Stimulated activated CD8-positive, alpha-beta memory T cell treated with anti-CD3 and anti-CD28 coated beads, Interleukin-4, amount 100 ng/mL, for 24 hours (primary cell): ENCODE measurements around the gene ZNF98.

Experiments
- DNase-seq: peaks from one replicate; pipeline ENCODE4 v3.0.0-alpha.2; 2020; ENCODE audit warnings: low read depth

The ZNF98 gene

DNA sequence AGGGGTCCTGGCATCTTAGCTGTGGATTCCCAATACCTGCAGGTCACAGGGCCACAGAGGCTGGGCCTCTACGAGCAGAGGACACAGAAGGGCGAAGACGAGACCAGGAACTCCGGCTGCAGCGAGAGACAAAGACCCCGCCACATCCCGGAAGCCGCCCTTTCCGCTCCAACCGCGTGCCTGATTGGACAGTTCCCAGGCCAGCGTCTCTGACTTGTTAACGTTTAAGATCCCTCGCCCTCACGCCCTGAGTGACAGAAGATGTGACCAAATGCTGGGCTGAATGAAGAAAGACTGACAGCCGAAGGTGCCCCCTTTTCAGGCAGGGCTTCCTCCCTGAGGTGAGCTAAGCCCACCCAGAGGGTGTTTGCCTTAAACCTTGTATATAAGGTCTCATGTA, at the start of gene ZNF98:
TSS of gene ZNF98 (minus strand) at position 136 of the 400 bp plus-strand sequence. CDS start at position 14, 122 bp downstream.
- no peak for DNase-seq

DNA sequence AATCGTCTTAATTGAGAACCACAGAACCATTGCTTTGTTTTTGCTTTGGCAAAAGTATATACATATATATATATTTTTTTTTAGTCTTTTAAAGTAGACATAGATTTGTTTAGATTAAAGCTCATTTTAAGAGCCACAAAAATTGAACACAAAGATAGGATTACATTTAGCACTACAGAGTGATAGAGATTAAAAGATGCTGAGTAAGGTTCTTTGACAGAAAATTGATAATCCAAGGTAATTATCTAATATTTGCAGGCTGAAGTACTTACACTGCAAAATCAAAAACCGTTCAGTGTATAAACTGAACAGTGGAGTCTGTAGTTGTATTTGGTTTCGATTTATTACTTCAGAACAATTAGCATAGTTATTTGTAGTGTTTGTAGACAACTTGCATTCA, 24.5 kb upstream of the ZNF98 start:
- DNase-seq: no peak

DNA sequence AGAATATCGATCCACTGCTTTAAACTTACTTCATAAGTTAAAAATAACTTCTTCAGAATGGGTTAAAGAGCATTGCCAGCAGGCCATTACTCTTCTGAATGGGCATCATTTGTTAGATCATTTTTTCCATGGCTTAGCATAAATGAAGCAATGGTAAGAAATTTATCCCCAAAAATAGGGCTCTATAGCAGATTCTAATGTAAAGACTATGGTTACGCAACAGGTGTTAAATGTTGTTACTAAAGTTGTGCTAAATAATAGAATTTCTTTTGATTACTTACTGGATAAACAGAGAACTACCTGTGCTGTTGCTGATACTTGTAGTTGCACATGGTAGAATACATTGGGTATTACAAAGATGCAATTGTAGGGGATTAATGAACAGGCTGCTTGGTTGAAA, 15.9 kb upstream of the ZNF98 start:
- DNase-seq: no peak

DNA sequence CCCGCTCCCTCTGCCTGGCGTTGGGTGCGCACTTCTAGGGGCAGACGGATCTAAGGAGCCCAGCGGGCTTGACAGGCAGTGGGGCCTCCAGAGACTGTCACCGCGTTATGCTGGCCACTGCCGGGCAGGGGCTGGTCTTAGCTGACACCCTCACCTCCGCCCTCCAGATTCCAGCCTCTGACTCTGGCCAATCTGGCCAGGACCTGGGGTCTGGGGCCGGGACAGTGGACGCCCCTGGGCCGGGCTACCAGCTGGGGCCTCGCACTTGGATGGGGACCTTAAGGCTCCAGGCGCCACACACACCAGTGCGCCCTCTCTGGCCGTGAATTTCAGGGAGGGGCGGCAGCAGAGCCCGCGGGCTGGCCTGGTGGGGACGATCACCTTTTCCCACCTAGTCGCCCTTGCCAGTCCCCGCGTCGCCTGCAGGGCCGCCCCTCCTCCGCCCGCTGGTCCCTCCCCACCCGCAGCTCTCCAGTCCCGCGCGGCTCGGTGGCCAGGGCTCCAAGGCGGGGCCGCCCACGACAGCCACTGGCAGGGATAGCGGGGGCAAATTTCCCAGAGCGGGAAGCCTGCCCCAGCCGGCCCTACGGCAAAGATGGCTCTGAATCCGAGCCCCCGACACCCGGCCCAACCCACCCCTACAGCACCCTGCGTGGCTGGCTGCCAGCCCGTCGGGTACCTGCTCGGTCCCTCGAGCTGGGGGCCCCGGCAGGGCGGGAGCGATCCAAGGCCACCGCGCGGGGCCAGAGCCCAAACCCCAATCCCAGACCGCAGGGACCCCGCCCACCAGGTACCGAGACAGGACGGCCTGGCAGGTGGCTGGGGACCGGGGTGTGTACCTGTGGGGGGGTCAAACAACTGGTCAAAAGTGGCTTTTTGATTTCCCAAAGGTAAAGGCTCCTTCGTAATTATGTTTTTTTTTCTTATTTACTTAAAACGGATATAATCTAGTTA, 6.1 kb upstream of the ZNF98 start:
- DNase-seq: no peak

DNA sequence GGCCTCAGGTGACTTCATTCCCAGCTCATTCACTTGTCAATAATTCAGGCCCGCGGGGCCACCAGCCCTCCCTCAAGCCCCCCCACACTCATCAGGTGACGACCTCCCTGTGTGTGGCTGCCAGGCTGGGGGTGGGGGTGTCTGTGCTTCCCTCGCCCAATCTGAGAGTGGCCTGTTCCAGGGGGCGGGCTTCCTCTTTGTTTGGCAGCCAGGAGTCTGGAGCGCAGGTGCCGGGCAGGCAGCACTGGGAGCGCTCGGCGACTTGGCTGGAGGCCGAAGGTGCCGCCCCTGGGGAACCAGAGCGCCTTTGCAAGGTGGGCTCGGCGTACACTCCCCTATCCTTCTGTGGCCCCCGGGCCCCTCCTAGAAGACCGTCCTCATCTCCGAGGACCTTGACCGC, 5.4 kb upstream of the ZNF98 start:
- no peak for DNase-seq

DNA sequence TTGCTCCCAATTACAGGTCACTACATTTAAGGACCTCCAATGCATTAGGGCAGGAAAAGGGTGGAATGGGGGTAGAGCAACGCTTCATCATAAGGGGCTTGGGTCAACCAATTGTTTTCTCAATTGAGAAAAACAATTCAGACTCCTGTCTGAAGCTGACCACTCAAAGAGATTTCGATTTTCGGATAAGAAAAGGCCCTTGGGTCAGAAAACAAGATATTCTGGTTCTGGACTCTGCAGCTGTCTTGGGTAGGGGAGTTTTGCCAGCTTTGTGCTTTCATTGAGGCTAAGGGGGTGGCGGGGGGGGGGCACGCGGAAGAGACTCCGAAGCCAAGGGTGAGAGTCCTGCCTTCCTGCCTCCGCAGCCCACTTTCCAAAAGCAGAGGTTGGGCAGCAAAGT, 4.8 kb upstream of the ZNF98 start:
- no peak for DNase-seq

DNA sequence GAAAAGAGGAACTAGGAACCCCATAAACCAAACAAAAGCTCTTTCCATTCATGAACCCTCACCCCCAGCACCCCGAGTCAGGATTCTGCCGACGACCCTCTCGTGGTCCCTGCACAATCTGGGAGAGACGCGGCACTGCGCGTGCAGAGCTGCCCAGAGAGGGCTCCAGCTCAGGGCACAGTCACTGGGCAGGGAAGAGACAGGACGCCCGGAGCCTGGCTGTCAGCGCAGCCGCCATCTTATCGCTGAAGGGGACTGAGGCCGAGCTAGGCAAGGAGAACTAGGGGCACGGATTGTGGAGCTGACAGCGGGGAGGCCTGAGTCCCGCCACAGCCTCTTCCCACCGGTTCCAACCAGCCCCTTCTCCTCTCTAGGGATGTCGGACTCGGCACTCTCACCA, 349 bp downstream of the ZNF98 start:
- no peak for DNase-seq

DNA sequence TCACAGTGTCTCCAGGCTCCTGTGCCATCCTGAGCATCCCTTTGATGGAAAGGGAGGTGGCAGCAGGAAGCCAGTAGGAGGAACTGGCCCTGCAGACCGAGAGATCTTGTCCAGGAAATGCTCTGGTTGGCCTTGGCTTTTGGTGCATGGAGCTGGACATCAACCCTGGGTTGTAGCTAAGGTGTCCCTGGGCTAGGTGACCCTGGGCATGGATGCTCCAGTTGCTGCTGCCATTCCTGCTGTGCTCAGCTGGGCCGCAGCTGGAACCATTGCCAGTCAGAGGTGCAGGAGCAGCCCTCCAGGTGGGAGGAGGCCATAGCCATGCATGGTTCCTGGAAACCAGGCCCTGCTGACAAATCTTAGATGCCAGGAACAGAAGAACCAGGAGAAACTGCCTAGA, 67.5 kb downstream of the ZNF98 start:
- no peak for DNase-seq
